HG02885 (cell line): ENCODE measurements around the gene FGF22.
"Not testable (repeated sequence)": the region's sequence is repeated elsewhere in the genome, so short reads cannot be mapped to it uniquely, and the experiment has no call there.

ENCODE experiments used
- ATAC-seq: cut with Tn5 transposase; IDR thresholded peaks from one replicate; pipeline ENCODE4 v1.9.1; 2021; ENCODE audit warnings: mild to moderate bottlenecking; ENCODE audit not compliant: unreplicated experiment, poor library complexity

Gene FGF22

GRCh38 chr19:656751-657559 lies 17.3 kb downstream of the FGF22 start:
- ATAC-seq: no peak

GRCh38 chr19:657611-658010 lies 17.9 kb downstream of the FGF22 start:
- no peak for ATAC-seq

GRCh38 chr19:658059-658839 lies 18.6 kb downstream of the FGF22 start:
- ATAC-seq: no peak

- ATAC-seq: no peak
These were observed 19.5 kb downstream of the FGF22 start for GRCh38 chr19:658916-659839.

- no peak for ATAC-seq
These were observed 21.2 kb downstream of the FGF22 start for GRCh38 chr19:660793-661426.

GRCh38 chr19:661427-662196 lies 21.9 kb downstream of the FGF22 start:
- no peak for ATAC-seq

GRCh38 chr19:662207-662961 lies 22.7 kb downstream of the FGF22 start:
- no peak for ATAC-seq

GRCh38 chr19:662962-663681 lies 23.4 kb downstream of the FGF22 start, which contains the start of gene RNF126:
Gene RNF126 (minus strand): TSS chr19:663214. CDS start chr19:663121, 93 bp downstream.
- peak; percentile 63 for ATAC-seq

GRCh38 chr19:663682-664117 lies 24.0 kb downstream of the FGF22 start:
- no peak for ATAC-seq

GRCh38 chr19:664913-665443 lies 25.3 kb downstream of the FGF22 start:
- ATAC-seq: no peak

- not testable (repeated sequence) for ATAC-seq
These were observed 27.4 kb downstream of the FGF22 start for GRCh38 chr19:666985-667573.

GRCh38 chr19:668675-669434 lies 29.2 kb downstream of the FGF22 start:
- ATAC-seq: not testable (repeated sequence)

- no peak for ATAC-seq
These were observed 31.0 kb downstream of the FGF22 start for GRCh38 chr19:670609-671075.

GRCh38 chr19:674282-675151 lies 34.8 kb downstream of the FGF22 start:
- no peak for ATAC-seq

- ATAC-seq: no peak
These were observed 36.3 kb downstream of the FGF22 start for GRCh38 chr19:676007-676338.
